H9 (cell line): ENCODE measurements around the gene SLC22A31. TPM values are rescaled to one million over a fixed set of nuclear protein-coding genes. Genes with fewer than 3 reads are reported as not detected.

Experiments
- DNase-seq: peaks from one replicate; pipeline ENCODE4 v3.0.0-alpha.2; 2017
- H2AFZ ChIP-seq: one replicate; pipeline ENCODE4 v1.6.1; 2013; ENCODE audit warnings: mild to moderate bottlenecking, low read length, control low read depth, moderate library complexity
- H2AK5ac ChIP-seq: 2 replicates; pipeline ENCODE4 v1.6.1; 2013; ENCODE audit warnings: low read length, control low read depth, mixed read lengths; ENCODE audit not compliant: insufficient read length
- H2BK120ac ChIP-seq: one replicate; pipeline ENCODE4 v1.6.1; 2013; ENCODE audit warnings: low read depth, mild to moderate bottlenecking, low read length, control low read depth, inconsistent platforms; ENCODE audit not compliant: poor library complexity, severe bottlenecking
- H2BK12ac ChIP-seq: 2 replicates; pipeline ENCODE4 v1.6.1; 2013; ENCODE audit warnings: low read length, control low read depth, mixed read lengths, low read depth; ENCODE audit not compliant: insufficient read length
- H2BK15ac ChIP-seq: 2 replicates; pipeline ENCODE4 v1.6.1; 2013; ENCODE audit warnings: low read depth, low read length, control low read depth
- H2BK20ac ChIP-seq: one replicate; pipeline ENCODE4 v1.6.1; 2013; ENCODE audit warnings: low read depth, mild to moderate bottlenecking, low read length, control low read depth, inconsistent platforms; ENCODE audit not compliant: poor library complexity, severe bottlenecking
- H2BK5ac ChIP-seq: 2 replicates; pipeline ENCODE4 v1.6.1; 2013; ENCODE audit warnings: low read length, control low read depth, mixed read lengths; ENCODE audit not compliant: insufficient read length
- H3K14ac ChIP-seq: 2 replicates; pipeline ENCODE4 v1.6.1; 2013; ENCODE audit warnings: low read length, control low read depth; ENCODE audit not compliant: insufficient read depth
- H3K18ac ChIP-seq: 2 replicates; pipeline ENCODE4 v1.6.1; 2013; ENCODE audit warnings: low read depth, mild to moderate bottlenecking, mixed read lengths, low read length, control low read depth; ENCODE audit not compliant: insufficient read length
- H3K23ac ChIP-seq: 2 replicates; pipeline ENCODE4 v1.6.1; 2013; ENCODE audit warnings: low read length, control low read depth, mixed read lengths, low read depth; ENCODE audit not compliant: insufficient read length
- H3K23me2 ChIP-seq: 2 replicates; pipeline ENCODE4 v1.6.1; 2013; ENCODE audit warnings: low read depth, mild to moderate bottlenecking, mixed read lengths, low read length, control low read depth; ENCODE audit not compliant: insufficient read length, poor library complexity, severe bottlenecking
- H3K27ac ChIP-seq: 2 replicates; pipeline ENCODE4 v1.5.1; 2013; ENCODE audit warnings: low read length, control low read depth, mixed read lengths, low read depth; ENCODE audit not compliant: insufficient read length
- H3K27me3 ChIP-seq: 2 replicates; pipeline ENCODE4 v1.6.1; 2013; ENCODE audit warnings: low read length, control low read depth, inconsistent platforms; ENCODE audit not compliant: insufficient read depth
- H3K4ac ChIP-seq: 2 replicates; pipeline ENCODE4 v1.6.1; 2013; ENCODE audit warnings: low read depth, mild to moderate bottlenecking, control low read depth, inconsistent platforms, low read length, moderate library complexity
- H3K4me1 ChIP-seq: 2 replicates; pipeline ENCODE4 v1.6.1; 2013; ENCODE audit warnings: low read length, control low read depth, inconsistent platforms; ENCODE audit not compliant: insufficient read depth
- H3K4me2 ChIP-seq: 2 replicates; pipeline ENCODE4 v1.6.1; 2013; ENCODE audit warnings: low read length, control low read depth, mixed read lengths; ENCODE audit not compliant: insufficient read length, insufficient read depth
- H3K56ac ChIP-seq: 2 replicates; pipeline ENCODE4 v1.6.1; 2013; ENCODE audit warnings: low read depth, mild to moderate bottlenecking, mixed read lengths, low read length, control low read depth; ENCODE audit not compliant: insufficient read length
- H3K79me1 ChIP-seq: 2 replicates; pipeline ENCODE4 v1.6.1; 2013; ENCODE audit warnings: low read depth, mild to moderate bottlenecking, moderate library complexity, low read length, control low read depth, inconsistent platforms; ENCODE audit not compliant: insufficient read depth, poor library complexity, severe bottlenecking
- H3K79me2 ChIP-seq: 2 replicates; pipeline ENCODE4 v1.6.1; 2013; ENCODE audit warnings: low read length, control low read depth, inconsistent platforms; ENCODE audit not compliant: insufficient read depth
- H3K9ac ChIP-seq: 2 replicates; pipeline ENCODE4 v1.6.1; 2013; ENCODE audit warnings: low read length, control low read depth, mixed read lengths; ENCODE audit not compliant: insufficient read length; ENCODE audit errors: extremely low read depth
- H3K9me3 ChIP-seq: one replicate; pipeline ENCODE4 v1.6.1; 2013; ENCODE audit warnings: low read depth, low read length, inconsistent platforms; ENCODE audit not compliant: control insufficient read depth
- H3T11ph ChIP-seq: one replicate; pipeline ENCODE4 v1.6.1; 2013; ENCODE audit warnings: mild to moderate bottlenecking, low read length, control low read depth, inconsistent platforms
- H4K20me1 ChIP-seq: one replicate; pipeline ENCODE4 v1.6.1; 2013; ENCODE audit not compliant: control insufficient read depth, insufficient read length, insufficient read depth
- H4K5ac ChIP-seq: 2 replicates; pipeline ENCODE4 v1.6.1; 2013; ENCODE audit warnings: low read depth, mild to moderate bottlenecking, mixed read lengths, low read length, control low read depth; ENCODE audit not compliant: insufficient read length
- H4K8ac ChIP-seq: replicated peaks from 2 replicates; pipeline ENCODE4 v1.6.1; 2013; ENCODE audit warnings: low read length, control low read depth, mixed read lengths, low read depth; ENCODE audit not compliant: insufficient read length
- H4K91ac ChIP-seq: 2 replicates; pipeline ENCODE4 v1.6.1; 2013; ENCODE audit warnings: low read depth, mild to moderate bottlenecking, moderate library complexity, mixed read lengths, low read length, control low read depth; ENCODE audit not compliant: insufficient read length
- H3K27ac Mint-ChIP-seq, 3 experiments: 2 replicates in 2 of 3; 3 replicates in 1 of 3; pipeline ENCODE4 v1.8.0; 2020 to 2021; ENCODE audit warnings: mixed read lengths in 3 of 3, mild to moderate bottlenecking in 1 of 3, moderate library complexity in 1 of 3
- H3K27me3 Mint-ChIP-seq: 2 replicates; pipeline ENCODE4 v1.8.0; 2021; ENCODE audit warnings: low read depth, mild to moderate bottlenecking, moderate library complexity, mixed read lengths
- H3K36me3 Mint-ChIP-seq, 3 experiments: 2 replicates in 2 of 3; 3 replicates in 1 of 3; pipeline ENCODE4 v1.8.0; 2020 to 2021; ENCODE audit warnings: low read depth in 3 of 3, mixed read lengths in 3 of 3; ENCODE audit not compliant: insufficient read depth in 1 of 3
- H3K4me1 Mint-ChIP-seq, 2 experiments: 2 replicates each; pipeline ENCODE4 v1.8.0; 2020; ENCODE audit warnings: mixed read lengths in 2 of 2
- H3K4me3 Mint-ChIP-seq, 2 experiments: 2 replicates in 1 of 2; 3 replicates in 1 of 2; pipeline ENCODE4 v1.8.0; 2020 to 2021; ENCODE audit warnings: mild to moderate bottlenecking in 2 of 2, mixed read lengths in 2 of 2, moderate library complexity in 1 of 2
- H3K9me3 Mint-ChIP-seq, 2 experiments: 2 replicates in 1 of 2; 3 replicates in 1 of 2; pipeline ENCODE4 v1.8.0; 2020; ENCODE audit warnings: mild to moderate bottlenecking in 2 of 2, mixed read lengths in 2 of 2, moderate library complexity in 1 of 2
- WGBS: extraction: QIAGEN DNeasy Blood & Tissue Kit; methylation state at CpG from one replicate; pipeline ENCODE4 v1.1.7; 2013; ENCODE audit warnings: missing lambda C conversion rate, low lambda C conversion rate, mixed read lengths; ENCODE audit not compliant: insufficient read length; ENCODE audit errors: extremely low coverage; 5-methylcytosine and 5-hydroxymethylcytosine counted together
- total RNA-seq: library from RNA; stranded (reverse); gene quantifications from 2 replicates; pipeline ENCODE4 v1.2.1, GENCODE V29; 2021
- TF ChIP-seq, protein P1 (sequence below): fragments of 200-600 bp; sonication (generic); conservative IDR thresholded peaks from 3 replicates; pipeline ENCODE4 v1.8.0; 2021; ENCODE audit warnings: antibody characterized with exemption, mild to moderate bottlenecking

SLC22A31 gene
- total RNA-seq, 1 experiment from 2014 or later, result 7.7 TPM

GRCh38 chr16:89243664-89244063 is 43.3 kb upstream of the SLC22A31 start:
- Histone ChIP-seq H4K20me1 (no peaks in the 10 kb centered on the region), H4K5ac (no peak overlapping the region), H3K4me1 (no peaks in the 10 kb centered on the region), H2BK12ac (no peak overlapping the region), H3K18ac (no peak overlapping the region), H3K23ac (no peak overlapping the region), H4K91ac (no peak overlapping the region), H2AFZ (no peak overlapping the region), H3K23me2 (peaks cover 9% of the 10 kb centered on the region), H3K9ac (no peak overlapping the region), H3K79me1 (no peaks in the 10 kb centered on the region), H3T11ph (no peak overlapping the region), H3K14ac (no peak overlapping the region), H3K79me2 (no peaks in the 10 kb centered on the region), H2BK120ac (no peak overlapping the region), H3K56ac (no peak overlapping the region), H4K8ac (no peak overlapping the region), H2BK15ac (no peak overlapping the region), H3K27ac (no peak overlapping the region), H2AK5ac (no peak overlapping the region), H2BK5ac (no peak overlapping the region), H2BK20ac (no peak overlapping the region), H3K9me3 (no peaks in the 10 kb centered on the region), H3K4me2 (no peak overlapping the region), H3K27me3 (no peaks in the 10 kb centered on the region), H3K4ac (no peak overlapping the region)
- Mint-ChIP-seq H3K9me3 (peaks cover 4 to 5% of the 10 kb centered on the region in 2 experiments; a peak in 4 of 5 replicates), H3K27me3 (peaks cover 9% of the 10 kb centered on the region), H3K36me3 (peaks cover 0 to 5% (median 4%) of the 10 kb centered on the region in 3 experiments; a peak in 5 of 7 replicates), H3K4me1 (peaks cover 3 to 6% of the 10 kb centered on the region in 2 experiments; a peak in 2 of 4 replicates), H3K27ac (no peak overlapping the region), H3K4me3 (peak overlapping the region in 1 of 2 experiments; percentile 14; a peak in 1 of 5 replicates)
- WGBS, result no CpG with 5 or more reads among the region's 5 CpGs
- no peak for DNase-seq
- TF ChIP-seq, protein P1, sequence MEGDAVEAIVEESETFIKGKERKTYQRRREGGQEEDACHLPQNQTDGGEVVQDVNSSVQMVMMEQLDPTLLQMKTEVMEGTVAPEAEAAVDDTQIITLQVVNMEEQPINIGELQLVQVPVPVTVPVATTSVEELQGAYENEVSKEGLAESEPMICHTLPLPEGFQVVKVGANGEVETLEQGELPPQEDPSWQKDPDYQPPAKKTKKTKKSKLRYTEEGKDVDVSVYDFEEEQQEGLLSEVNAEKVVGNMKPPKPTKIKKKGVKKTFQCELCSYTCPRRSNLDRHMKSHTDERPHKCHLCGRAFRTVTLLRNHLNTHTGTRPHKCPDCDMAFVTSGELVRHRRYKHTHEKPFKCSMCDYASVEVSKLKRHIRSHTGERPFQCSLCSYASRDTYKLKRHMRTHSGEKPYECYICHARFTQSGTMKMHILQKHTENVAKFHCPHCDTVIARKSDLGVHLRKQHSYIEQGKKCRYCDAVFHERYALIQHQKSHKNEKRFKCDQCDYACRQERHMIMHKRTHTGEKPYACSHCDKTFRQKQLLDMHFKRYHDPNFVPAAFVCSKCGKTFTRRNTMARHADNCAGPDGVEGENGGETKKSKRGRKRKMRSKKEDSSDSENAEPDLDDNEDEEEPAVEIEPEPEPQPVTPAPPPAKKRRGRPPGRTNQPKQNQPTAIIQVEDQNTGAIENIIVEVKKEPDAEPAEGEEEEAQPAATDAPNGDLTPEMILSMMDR, result no peak
